Measurements from ENCODE around the gene RCC2.

The RCC2 gene

GRCh38 chr1:17371896-17372295 is 67.6 kb downstream of the RCC2 start, which contains the start of gene PADI6:
Gene PADI6, plus strand, starts transcription at chr1:17372196. Its CDS starts 50 bp downstream, at chr1:17372246.
- H3K27ac ChIP-seq, result no peak within 1 kb of the TSS
- H3K36me3 ChIP-seq (ENCODE audit: control insufficient read depth, insufficient read depth, low read length), result no peaks in the 10 kb centered on the region
- H3K4me2 ChIP-seq (ENCODE audit: low read length), result no peak within 1 kb of the TSS
- H3K4me1 ChIP-seq, result no peaks in the 10 kb centered on the region
- H3K9me3 ChIP-seq (ENCODE audit: control insufficient read depth, low read length), result no peaks in the 10 kb centered on the region
- no peak within 1 kb of the TSS for H2AFZ ChIP-seq
- no peak within 1 kb of the TSS for H3K9ac ChIP-seq
- no peaks in the 10 kb centered on the region for H3K79me2 ChIP-seq
- TF ChIP-seq, protein P1, sequence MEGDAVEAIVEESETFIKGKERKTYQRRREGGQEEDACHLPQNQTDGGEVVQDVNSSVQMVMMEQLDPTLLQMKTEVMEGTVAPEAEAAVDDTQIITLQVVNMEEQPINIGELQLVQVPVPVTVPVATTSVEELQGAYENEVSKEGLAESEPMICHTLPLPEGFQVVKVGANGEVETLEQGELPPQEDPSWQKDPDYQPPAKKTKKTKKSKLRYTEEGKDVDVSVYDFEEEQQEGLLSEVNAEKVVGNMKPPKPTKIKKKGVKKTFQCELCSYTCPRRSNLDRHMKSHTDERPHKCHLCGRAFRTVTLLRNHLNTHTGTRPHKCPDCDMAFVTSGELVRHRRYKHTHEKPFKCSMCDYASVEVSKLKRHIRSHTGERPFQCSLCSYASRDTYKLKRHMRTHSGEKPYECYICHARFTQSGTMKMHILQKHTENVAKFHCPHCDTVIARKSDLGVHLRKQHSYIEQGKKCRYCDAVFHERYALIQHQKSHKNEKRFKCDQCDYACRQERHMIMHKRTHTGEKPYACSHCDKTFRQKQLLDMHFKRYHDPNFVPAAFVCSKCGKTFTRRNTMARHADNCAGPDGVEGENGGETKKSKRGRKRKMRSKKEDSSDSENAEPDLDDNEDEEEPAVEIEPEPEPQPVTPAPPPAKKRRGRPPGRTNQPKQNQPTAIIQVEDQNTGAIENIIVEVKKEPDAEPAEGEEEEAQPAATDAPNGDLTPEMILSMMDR (IDR thresholded peaks at IDR 0.05), result no peak
- no peaks in the 10 kb centered on the region for H3K27me3 ChIP-seq (ENCODE audit: control insufficient read depth, insufficient read depth, low read length)
- H3K4me3 ChIP-seq (ENCODE audit: low read depth, low read length), result no peak within 1 kb of the TSS

DNA sequence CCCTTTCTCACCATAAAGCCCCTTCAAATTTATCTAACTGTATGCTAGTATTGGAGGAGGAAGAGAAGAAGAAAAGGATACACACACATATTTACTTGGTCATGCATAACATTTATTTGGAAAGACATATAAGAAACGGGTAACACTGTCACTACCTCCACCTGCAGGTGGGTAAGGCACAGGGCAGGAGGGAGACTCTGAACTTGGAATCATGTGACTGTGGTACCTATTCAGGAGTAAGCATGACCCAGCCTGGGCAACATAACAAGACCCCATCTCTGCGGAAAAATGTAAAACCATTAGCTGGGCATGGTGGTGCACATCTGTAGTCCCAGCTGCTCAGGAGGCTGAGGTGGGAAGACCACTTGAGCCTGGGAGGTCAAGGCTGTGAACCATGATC is 68.9 kb downstream of the RCC2 start:
- H3K4me2 ChIP-seq (ENCODE audit: low read length), result no peak overlapping the region
- no peaks in the 10 kb centered on the region for H3K27me3 ChIP-seq (ENCODE audit: control insufficient read depth, insufficient read depth, low read length)
- no peak overlapping the region for H3K9ac ChIP-seq
- H3K79me2 ChIP-seq, result no peaks in the 10 kb centered on the region
- TF ChIP-seq, protein P1 (IDR thresholded peaks at IDR 0.05), result no peak
- no peak overlapping the region for H3K4me3 ChIP-seq (ENCODE audit: low read depth, low read length)
- no peak overlapping the region for H3K27ac ChIP-seq
- no peaks in the 10 kb centered on the region for H3K36me3 ChIP-seq (ENCODE audit: control insufficient read depth, insufficient read depth, low read length)
- no peaks in the 10 kb centered on the region for H3K4me1 ChIP-seq
- no peaks in the 10 kb centered on the region for H3K9me3 ChIP-seq (ENCODE audit: control insufficient read depth, low read length)
- no peak overlapping the region for H2AFZ ChIP-seq

DNA sequence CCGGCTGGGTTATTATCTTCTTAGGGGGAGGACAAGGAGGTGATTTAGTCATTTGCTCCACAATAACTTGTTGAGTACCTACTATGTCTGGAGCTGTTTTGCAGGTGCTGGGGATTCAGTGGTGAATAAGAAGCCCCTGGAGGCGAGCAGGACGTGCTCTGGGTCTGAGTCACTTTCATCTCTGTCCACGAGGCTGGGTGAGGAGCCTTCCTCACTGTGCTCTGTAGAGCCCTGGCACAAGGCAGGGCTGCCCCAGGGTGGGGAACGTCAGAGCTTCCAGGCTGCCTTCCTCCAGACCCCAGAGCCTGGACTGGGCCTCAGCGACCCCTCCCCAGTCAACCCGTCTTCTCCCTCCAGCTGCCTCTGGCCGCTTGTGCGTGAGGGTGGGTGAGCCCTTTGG is 70.0 kb downstream of the RCC2 start:
- Histone ChIP-seq H3K27ac (no peak overlapping the region), H3K4me2 (ENCODE audit: low read length) (no peak overlapping the region), H3K36me3 (ENCODE audit: control insufficient read depth, insufficient read depth, low read length) (no peaks in the 10 kb centered on the region)

DNA sequence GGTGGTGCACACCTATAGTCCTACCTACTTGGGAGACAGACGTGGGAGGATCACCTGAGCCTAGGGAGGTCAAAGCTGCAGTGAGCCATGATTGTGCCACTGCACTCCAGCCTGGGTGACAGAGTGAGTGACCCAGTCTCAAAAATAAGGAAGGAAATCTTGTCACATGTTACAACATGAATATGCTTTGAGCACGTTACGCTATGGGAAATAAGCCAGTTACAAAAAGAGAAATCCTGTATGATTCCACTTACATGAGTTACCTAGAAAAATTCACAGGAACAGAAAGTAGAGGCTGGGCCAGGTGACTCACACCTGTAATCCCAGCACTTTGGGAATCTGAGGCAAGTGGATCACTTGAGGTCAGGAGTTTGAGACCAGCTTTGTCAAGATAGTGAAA is 74.2 kb downstream of the RCC2 start:
- no peaks in the 10 kb centered on the region for H3K36me3 ChIP-seq (ENCODE audit: control insufficient read depth, insufficient read depth, low read length)
- no peak overlapping the region for H2AFZ ChIP-seq
- no peaks in the 10 kb centered on the region for H3K4me1 ChIP-seq
- H3K27me3 ChIP-seq (ENCODE audit: control insufficient read depth, insufficient read depth, low read length), result no peaks in the 10 kb centered on the region
- no peak overlapping the region for H3K4me3 ChIP-seq (ENCODE audit: low read depth, low read length)
- H3K27ac ChIP-seq, result no peak overlapping the region
- no peaks in the 10 kb centered on the region for H3K79me2 ChIP-seq
- H3K4me2 ChIP-seq (ENCODE audit: low read length), result no peak overlapping the region
- TF ChIP-seq, protein P1 (IDR thresholded peaks at IDR 0.05), result no peak
- no peak overlapping the region for H3K9ac ChIP-seq
- H3K9me3 ChIP-seq (ENCODE audit: control insufficient read depth, low read length), result no peaks in the 10 kb centered on the region

More for the DNA sequence above, 70.0 kb downstream of the RCC2 start:
- TF ChIP-seq, protein P1 (IDR thresholded peaks at IDR 0.05), result no peak
- no peaks in the 10 kb centered on the region for H3K4me1 ChIP-seq
- no peak overlapping the region for H3K4me3 ChIP-seq (ENCODE audit: low read depth, low read length)
- H3K27me3 ChIP-seq (ENCODE audit: control insufficient read depth, insufficient read depth, low read length), result no peaks in the 10 kb centered on the region
- H3K79me2 ChIP-seq, result no peaks in the 10 kb centered on the region
- no peak overlapping the region for H3K9ac ChIP-seq
- no peak overlapping the region for H2AFZ ChIP-seq
- H3K9me3 ChIP-seq (ENCODE audit: control insufficient read depth, low read length), result no peaks in the 10 kb centered on the region

DNA sequence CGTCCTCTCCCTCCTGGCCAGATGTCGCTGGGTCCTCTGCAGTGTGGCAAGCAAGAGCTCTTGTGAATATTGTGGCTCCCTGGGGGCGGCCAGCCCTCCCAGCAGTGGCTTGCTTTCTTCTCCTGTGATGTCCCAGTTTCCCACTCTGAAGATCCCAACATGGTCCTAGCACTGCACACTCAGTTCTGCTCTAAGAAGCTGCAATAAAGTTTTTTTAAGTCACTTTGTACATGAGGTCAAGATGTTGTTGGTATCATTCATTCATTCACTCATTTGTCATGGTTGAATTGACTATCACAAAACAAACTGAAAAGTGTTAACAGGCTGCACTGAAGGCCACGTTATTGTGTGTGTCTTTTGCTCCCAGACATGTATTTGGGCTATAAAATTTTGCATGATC is 75.7 kb downstream of the RCC2 start:
- H3K9me3 ChIP-seq (ENCODE audit: control insufficient read depth, low read length), result no peaks in the 10 kb centered on the region
- TF ChIP-seq, protein P1 (IDR thresholded peaks at IDR 0.05), result no peak
- H3K4me1 ChIP-seq, result no peaks in the 10 kb centered on the region
- no peak overlapping the region for H3K4me3 ChIP-seq (ENCODE audit: low read depth, low read length)
- no peak overlapping the region for H3K4me2 ChIP-seq (ENCODE audit: low read length)
- no peak overlapping the region for H3K27ac ChIP-seq
- no peaks in the 10 kb centered on the region for H3K79me2 ChIP-seq
- H3K36me3 ChIP-seq (ENCODE audit: control insufficient read depth, insufficient read depth, low read length), result no peaks in the 10 kb centered on the region
- H3K27me3 ChIP-seq (ENCODE audit: control insufficient read depth, insufficient read depth, low read length), result no peaks in the 10 kb centered on the region
- no peak overlapping the region for H3K9ac ChIP-seq
- H2AFZ ChIP-seq, result no peak overlapping the region
